ENCODE results near the gene RPGR.

The RPGR gene

DNA sequence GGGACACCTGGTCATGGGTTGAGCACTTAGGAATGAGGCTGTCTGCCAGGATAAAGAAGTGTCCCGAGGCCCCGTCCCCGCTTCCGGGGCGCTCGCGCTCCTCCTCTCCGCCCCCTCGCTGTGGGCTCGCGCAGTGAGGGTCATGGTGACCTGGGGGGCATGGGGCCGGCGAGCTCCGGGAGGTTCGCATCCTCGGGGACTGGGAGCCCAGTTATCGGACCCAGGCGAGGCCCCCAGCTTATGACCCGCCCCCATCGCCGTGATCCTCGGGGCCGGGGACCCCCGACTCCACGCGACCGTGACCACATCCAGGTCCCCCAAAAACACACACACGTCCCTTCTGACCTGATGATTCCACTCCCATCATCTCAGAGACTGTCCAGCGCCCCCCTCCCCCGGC, 71.3 kb downstream of the RPGR start:
- TF ChIP-seq CTCF (IDR thresholded peaks at IDR 0.05; ENCODE audit: low read length, missing control alignments), result no peak
- DNase-seq (ENCODE audit: low read depth), result no peak
- H3K4me3 ChIP-seq (replicated peaks; ENCODE audit: low read depth, low read length), result no peak overlapping the region

GRCh38 chrX:38249965-38250364, 77.3 kb downstream of the RPGR start:
- TF ChIP-seq CTCF (IDR thresholded peaks at IDR 0.05; ENCODE audit: low read length, missing control alignments), result no peak
- peak; percentile 42 for DNase-seq (ENCODE audit: low read depth)
- no peak overlapping the region for H3K4me3 ChIP-seq (replicated peaks; ENCODE audit: low read depth, low read length)

- no peak overlapping the region for H3K4me3 ChIP-seq (replicated peaks; ENCODE audit: low read depth, low read length)
- no peak for DNase-seq (ENCODE audit: low read depth)
- no peak for TF ChIP-seq CTCF (IDR thresholded peaks at IDR 0.05; ENCODE audit: low read length, missing control alignments)
Measured at GRCh38 chrX:38247051-38247450, 80.3 kb downstream of the RPGR start.

DNA sequence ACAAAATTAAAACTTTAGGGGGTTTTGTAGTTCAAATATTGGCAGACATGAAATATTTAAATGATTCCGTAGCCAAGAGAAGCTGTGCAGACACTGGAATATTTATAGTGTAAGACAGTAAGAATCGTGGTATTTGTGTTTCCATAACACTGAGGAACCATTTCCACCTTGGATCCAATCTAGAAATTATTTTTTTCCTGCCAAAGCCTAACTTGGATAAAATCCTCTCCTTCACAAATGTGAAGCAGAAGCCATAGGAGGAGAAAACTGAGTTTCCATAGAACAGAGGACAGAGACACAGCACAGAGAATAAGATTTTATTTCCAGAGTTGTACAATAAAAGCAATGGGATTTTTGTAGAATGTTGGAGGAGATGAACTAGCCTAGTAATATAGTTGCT, 86.8 kb downstream of the RPGR start:
- DNase-seq (ENCODE audit: low read depth), result no peak
- H3K4me3 ChIP-seq (replicated peaks; ENCODE audit: low read depth, low read length), result no peak overlapping the region
- no peak for TF ChIP-seq CTCF (IDR thresholded peaks at IDR 0.05; ENCODE audit: low read length, missing control alignments)

DNA sequence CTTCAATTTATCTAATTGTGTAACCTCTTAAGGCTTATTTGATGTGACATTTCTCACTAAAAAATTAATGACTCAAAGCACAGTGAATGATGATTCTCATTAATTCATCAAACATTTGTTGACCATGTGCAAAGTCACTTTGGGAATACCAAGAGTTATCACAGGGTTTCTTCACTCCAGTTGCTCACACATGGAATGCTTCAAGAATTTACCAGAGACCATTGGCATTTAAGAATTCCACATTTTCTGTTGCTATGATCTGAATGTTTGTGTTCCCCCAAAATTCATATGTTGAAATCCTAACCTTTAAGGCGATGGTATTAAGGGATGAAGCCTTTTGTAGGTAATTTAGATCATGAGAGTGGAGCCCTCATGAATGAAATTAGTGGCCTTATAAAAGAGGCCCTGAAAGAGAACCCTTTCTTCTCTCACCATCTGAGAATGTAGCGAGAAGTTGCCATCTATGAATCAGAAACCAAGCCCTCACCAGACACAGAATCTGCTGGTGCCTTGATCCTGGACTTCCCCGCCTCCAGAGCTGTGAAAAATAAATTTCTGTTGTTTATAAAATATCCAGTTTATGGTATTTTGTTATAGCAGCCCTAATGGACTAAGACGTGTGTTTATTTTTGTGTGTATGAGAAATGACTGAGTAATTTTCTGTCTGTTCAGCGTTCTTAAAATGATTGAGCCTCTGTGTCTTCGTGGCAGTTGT, 90.3 kb downstream of the RPGR start:
- H3K4me3 ChIP-seq (replicated peaks; ENCODE audit: low read depth, low read length), result no peak overlapping the region
- DNase-seq (ENCODE audit: low read depth), result no peak
- no peak for TF ChIP-seq CTCF (IDR thresholded peaks at IDR 0.05; ENCODE audit: low read length, missing control alignments)

- H3K4me3 ChIP-seq (replicated peaks; ENCODE audit: low read depth, low read length), result no peak overlapping the region
- no peak for TF ChIP-seq CTCF (IDR thresholded peaks at IDR 0.05; ENCODE audit: low read length, missing control alignments)
- peak; percentile 93 for DNase-seq (ENCODE audit: low read depth)
Measured at GRCh38 chrX:38233891-38234667, 93.2 kb downstream of the RPGR start.

All from fibroblast of pulmonary artery (primary cell).